Measurements from ENCODE around the gene FLAD1. TPM values are rescaled to one million over a fixed set of nuclear protein-coding genes. Genes with fewer than 3 reads are reported as not detected.
A peak's percentile ranks its signal among the peaks of the same experiment; 100 is the strongest.

The FLAD1 gene
- total RNA-seq, 1 experiment from 2014 or later = 58.4 TPM

DNA sequence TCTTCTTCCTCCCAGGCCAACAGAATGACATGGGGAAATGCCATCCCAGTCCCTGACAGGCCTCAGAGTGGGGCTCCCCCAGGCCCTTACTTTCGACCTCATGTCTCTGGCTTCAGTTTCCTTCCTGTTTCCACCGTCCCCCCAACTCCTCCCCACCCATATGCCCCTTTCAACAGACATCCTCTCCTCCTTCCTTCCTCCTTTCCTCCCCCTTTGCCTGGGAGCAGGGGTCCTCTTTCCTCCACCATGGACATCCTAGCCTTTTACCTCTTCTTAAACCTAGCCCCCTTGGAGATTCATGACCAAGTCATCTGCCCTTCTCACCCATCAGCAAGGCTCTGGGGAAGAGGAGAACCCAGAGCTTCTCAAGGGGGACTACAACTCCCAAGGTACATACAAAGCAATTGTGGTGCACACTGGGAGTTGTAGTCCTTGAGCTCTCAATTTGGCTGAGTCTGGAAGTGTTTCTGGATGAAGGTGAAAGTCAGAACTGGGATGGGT lies 23.5 kb downstream of the FLAD1 start:
- Histone ChIP-seq H3K4me3 (replicated peaks in 1 of 2; ENCODE audit: low read depth in 1 of 2, low read length in 2 of 2) (no peak overlapping the region), H3K9me3 (ENCODE audit: control insufficient read depth in 1 of 2, insufficient read depth in 1 of 2, low read depth in 1 of 2, low read length in 2 of 2) (no peaks in the 10 kb centered on the region), H3K4me1 (ENCODE audit: control insufficient read depth in 1 of 2, insufficient read depth in 2 of 2, low read length in 2 of 2) (peaks cover 18 to 69% of the 10 kb centered on the region in 2 experiments), H3K79me2 (ENCODE audit: insufficient read depth, low read length) (peaks cover 86% of the 10 kb centered on the region), H3K9me2 (ENCODE audit: insufficient read depth) (no peaks in the 10 kb centered on the region), H3K27me3 (ENCODE audit: insufficient read depth, low read length) (no peaks in the 10 kb centered on the region), H4K20me1 (ENCODE audit: insufficient read depth) (no peaks in the 10 kb centered on the region), H3K9ac (ENCODE audit: low read length) (no peak overlapping the region), H3K36me3 (ENCODE audit: control insufficient read depth in 1 of 2, insufficient read depth in 2 of 2, low read length in 2 of 2) (peaks cover 0 to 7% of the 10 kb centered on the region in 2 experiments; a peak in 2 of 4 replicates), H3K4me2 (ENCODE audit: low read length) (no peak overlapping the region), H3K27ac (ENCODE audit: low read depth, low read length) (peak overlapping the region; percentile 13; the same call in 1 of the 2 replicates), H2AFZ (ENCODE audit: low read depth, low read length, poor library complexity, severe bottlenecking) (no peak overlapping the region)
- TF ChIP-seq, protein P1, sequence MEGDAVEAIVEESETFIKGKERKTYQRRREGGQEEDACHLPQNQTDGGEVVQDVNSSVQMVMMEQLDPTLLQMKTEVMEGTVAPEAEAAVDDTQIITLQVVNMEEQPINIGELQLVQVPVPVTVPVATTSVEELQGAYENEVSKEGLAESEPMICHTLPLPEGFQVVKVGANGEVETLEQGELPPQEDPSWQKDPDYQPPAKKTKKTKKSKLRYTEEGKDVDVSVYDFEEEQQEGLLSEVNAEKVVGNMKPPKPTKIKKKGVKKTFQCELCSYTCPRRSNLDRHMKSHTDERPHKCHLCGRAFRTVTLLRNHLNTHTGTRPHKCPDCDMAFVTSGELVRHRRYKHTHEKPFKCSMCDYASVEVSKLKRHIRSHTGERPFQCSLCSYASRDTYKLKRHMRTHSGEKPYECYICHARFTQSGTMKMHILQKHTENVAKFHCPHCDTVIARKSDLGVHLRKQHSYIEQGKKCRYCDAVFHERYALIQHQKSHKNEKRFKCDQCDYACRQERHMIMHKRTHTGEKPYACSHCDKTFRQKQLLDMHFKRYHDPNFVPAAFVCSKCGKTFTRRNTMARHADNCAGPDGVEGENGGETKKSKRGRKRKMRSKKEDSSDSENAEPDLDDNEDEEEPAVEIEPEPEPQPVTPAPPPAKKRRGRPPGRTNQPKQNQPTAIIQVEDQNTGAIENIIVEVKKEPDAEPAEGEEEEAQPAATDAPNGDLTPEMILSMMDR (IDR thresholded peaks at IDR 0.05 in 2 of 3, conservative IDR thresholded peaks at IDR 0.05 in 1 of 3; ENCODE audit: borderline replicate concordance in 1 of 3, insufficient read depth in 1 of 3, low read depth in 2 of 3, low read length in 2 of 3) = no peak
- TF ChIP-seq, protein P2, sequence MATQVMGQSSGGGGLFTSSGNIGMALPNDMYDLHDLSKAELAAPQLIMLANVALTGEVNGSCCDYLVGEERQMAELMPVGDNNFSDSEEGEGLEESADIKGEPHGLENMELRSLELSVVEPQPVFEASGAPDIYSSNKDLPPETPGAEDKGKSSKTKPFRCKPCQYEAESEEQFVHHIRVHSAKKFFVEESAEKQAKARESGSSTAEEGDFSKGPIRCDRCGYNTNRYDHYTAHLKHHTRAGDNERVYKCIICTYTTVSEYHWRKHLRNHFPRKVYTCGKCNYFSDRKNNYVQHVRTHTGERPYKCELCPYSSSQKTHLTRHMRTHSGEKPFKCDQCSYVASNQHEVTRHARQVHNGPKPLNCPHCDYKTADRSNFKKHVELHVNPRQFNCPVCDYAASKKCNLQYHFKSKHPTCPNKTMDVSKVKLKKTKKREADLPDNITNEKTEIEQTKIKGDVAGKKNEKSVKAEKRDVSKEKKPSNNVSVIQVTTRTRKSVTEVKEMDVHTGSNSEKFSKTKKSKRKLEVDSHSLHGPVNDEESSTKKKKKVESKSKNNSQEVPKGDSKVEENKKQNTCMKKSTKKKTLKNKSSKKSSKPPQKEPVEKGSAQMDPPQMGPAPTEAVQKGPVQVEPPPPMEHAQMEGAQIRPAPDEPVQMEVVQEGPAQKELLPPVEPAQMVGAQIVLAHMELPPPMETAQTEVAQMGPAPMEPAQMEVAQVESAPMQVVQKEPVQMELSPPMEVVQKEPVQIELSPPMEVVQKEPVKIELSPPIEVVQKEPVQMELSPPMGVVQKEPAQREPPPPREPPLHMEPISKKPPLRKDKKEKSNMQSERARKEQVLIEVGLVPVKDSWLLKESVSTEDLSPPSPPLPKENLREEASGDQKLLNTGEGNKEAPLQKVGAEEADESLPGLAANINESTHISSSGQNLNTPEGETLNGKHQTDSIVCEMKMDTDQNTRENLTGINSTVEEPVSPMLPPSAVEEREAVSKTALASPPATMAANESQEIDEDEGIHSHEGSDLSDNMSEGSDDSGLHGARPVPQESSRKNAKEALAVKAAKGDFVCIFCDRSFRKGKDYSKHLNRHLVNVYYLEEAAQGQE (IDR thresholded peaks at IDR 0.05; ENCODE audit: low read depth) = no peak
- TF ChIP-seq EGR1 (IDR thresholded peaks at IDR 0.05; ENCODE audit: low read depth) = no peak
- no TSS peak for BruUV-seq (replicated peaks)
- CTCF ChIA-PET = interaction anchor here (2.3 kb wide), 1 partner anchor 11 kb away, joined by 11 read pairs; no protein-coding TSS in a partner anchor
- ATAC-seq = no peak
- intact Hi-C loops (cut with micrococcal nuclease) = no loop called here
- DNase-seq (ENCODE audit: low read depth, low spot score) = no peak
- RAD21 ChIA-PET (ENCODE audit: low non-redundant PET in 1 of 2, low total read pairs in 2 of 2, uncharacterized antibody in 2 of 2, unreplicated experiment in 2 of 2) = no interaction called here
- POLR2A ChIA-PET = interaction anchor here (1.0 kb wide), 1 partner anchor 10 kb away, joined by 3 read pairs; no protein-coding TSS in a partner anchor

Measured in HCT116 (cell line).